GM19324 (cell line): ENCODE measurements around the gene SLN.

ENCODE experiments used
- ATAC-seq: cut with Tn5 transposase; IDR thresholded peaks from one replicate; pipeline ENCODE4 v1.9.1; 2021; ENCODE audit warnings: mild to moderate bottlenecking, moderate library complexity; ENCODE audit not compliant: unreplicated experiment, low FRiP score

Gene SLN

DNA sequence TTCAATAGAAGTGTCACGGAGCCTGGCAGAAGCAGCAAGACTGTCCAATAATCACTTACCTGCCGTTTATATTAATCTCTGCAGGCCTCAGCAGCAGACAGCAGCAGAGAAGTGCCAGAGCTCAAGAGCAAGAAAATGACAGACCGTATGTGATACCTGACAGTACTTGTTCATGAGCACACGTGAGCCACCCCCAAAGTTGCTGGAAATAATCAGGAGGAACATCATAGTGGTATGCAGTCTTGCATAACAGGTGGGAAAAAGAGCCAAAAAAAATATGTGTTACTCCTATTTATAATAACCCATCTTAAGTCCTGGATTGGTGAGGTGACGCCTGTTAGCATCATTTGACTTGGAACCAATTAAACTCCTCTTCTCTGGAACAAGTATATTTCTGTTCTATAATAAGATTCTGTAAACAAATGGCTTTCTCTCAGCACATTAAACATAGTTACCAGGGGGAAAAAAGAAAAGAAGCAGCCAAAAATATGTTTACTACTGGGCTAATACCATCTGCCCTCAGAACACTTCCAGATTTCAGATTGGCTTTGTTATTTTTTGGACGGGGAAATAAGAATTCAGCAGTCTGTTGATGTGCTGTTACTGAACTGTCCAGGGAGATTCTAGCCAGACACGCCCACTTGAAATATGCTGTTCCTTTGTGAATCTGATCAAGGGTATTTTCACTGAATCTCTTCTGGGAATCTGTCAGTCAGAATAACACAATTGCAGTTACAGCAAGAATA, 7.9 kb upstream of the SLN start:
- ATAC-seq = no peak

DNA sequence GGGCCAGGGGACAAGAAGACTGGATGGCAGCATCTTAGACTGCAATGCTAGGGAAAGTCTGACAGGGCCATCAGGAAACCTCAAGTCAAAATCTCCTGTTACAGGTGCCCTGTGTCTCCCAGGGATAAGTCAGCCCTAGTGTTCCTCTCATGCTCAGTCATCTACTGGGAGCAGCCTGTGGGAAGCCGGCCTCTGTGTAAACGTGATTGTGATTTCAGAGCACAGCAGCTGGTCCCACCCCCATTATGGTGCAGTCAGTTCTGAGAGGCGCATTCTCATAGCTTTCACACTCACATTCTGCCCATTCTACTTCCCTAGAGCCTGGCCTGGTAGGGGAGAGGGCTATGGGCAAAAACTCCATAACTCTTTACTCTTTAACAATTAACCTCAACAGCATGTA, 7.2 kb upstream of the SLN start:
- ATAC-seq = no peak

DNA sequence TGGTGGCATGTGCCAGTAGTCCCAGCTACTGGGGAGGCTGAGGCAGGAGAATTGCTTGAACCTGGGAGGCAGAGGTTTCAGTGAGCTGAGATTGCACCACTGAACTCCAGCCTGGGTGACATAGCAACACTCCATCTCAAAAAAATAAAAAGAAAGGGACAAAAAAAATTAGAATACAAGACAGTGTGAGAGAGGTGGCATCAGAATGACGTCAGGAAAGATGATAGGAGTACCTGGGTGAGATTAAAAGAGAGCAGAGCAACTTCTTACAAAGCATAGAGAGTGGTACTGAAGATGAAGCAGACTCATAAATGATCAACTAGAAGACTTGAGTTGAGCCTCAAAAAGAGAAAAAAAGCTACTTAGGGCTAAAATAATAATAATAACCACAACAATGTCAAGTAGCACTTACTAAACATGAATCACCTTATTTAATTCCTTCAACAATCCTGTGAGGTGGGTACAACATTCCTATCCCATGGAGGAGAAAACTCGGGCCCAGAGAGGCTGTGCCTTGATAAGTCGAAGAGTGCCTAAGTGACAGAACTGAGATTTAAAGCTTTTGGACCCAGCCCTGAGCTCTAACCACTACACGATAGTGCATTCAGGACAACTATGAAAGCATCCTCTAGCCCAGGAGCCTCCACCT, 5.2 kb upstream of the SLN start:
- ATAC-seq = no peak

DNA sequence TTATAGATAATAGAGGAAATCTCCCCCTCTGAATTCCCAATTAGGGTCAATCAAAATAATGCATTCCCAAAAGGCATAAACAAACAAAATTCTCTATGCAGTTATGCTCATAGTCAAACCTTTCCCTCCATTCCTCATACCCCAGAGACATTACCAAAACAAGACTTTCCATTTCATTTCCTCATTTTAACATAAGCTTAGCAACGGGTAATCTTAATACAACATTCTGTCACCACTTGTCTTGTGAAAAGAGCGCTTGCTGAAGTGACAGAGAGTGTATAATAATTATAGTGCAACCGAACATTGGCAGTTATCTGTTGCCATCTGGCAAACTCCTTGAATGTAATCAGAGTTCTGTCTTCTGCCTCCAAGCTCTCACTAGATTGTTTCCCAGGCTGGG, 1.2 kb upstream of the SLN start:
- ATAC-seq = no peak

DNA sequence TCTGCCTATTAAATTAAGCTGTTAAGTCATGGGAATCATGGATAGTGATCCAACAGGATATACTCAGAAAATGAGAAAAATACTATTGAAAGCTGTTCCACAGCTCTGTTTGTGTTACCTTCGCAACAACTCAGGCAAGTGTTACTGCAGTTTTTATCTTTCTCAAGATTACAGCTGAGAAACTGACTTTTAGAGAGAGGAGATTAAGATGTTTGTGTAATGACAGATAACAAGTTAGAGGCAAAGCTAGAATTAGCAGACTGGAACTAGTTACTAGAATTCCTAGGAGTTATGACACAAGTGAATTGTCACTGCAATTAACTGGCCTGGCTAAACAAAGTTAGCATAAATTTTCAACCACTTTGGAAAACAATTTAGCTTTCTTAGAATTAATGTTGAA, 1.6 kb downstream of the SLN start:
- no peak for ATAC-seq

DNA sequence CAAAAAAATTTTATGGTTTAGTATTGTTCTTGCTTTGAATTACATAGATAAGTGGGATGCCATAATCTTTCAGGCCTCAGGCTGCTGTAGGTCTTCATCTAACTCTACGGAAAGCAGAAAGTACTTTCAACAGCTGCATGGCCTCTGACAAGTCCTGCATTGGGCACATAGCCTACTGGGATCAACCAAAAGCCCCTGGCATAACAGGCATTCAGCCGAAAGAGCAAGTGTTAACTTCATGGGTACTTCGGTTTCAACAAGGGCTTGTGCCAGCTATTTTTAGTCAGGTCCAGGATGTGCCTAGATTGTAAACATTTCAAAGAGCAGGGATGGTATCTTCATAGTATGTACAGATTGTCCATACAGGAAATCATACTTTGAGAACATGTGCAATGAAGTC, 3.1 kb downstream of the SLN start:
- no peak for ATAC-seq

DNA sequence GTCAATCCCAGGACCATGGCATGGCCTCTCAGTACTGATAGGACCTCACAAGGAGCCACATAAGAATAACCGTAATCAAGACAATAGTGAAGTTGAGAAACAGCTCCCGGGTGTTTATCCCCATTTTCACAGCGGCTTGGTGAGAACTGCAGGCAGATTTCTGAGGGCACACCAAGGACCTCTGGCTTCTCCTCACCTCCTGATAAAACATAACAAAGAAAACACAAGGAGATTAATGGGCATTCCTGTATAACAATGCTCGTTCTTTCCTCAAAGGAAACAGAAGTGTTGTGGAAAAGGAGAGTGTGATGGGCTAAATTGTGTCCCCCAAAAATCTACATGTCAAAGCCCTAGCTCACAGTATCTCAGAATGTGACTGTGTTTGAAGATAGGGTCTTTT, 4.0 kb downstream of the SLN start:
- no peak for ATAC-seq

DNA sequence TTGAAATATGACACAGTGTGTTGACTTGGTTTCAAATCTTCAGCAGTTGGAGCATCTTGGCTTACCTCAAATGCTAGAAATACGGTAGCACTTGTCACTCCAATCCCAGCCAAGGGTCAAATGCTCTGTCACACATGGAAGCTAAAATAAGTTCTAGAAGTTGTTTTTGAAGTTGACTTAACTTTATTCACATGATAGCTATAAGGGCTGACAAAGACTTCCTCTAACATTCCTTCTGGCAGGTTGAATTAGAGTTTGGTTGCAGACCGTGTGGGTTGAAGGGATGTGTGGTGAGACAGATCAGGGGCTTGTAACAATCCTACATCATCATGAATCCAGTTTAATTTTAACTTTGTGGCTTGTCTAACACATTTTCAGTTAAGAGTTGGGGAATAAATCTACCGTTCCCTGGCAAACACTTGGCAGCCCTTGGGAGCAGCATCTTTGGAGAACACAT, 4.6 kb downstream of the SLN start:
- no peak for ATAC-seq

DNA sequence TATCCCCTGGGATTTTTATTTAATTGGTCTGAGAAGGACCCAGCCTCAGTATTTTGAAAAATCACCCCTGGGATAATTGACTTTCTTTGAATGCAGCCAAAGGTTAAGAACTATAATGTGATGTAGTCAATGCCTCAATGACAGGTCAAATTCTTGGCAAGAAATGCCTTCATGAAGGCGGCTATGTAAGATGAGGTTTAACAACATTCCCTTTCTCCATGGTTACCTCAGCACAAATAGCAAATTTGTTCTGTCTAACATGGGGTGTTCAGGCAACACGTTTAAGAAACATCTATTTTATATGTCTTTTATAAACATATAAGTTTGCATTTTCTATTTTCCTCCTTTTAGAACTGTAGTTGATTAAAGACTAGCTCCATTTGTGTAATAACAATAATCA, 5.3 kb downstream of the SLN start:
- ATAC-seq = no peak

DNA sequence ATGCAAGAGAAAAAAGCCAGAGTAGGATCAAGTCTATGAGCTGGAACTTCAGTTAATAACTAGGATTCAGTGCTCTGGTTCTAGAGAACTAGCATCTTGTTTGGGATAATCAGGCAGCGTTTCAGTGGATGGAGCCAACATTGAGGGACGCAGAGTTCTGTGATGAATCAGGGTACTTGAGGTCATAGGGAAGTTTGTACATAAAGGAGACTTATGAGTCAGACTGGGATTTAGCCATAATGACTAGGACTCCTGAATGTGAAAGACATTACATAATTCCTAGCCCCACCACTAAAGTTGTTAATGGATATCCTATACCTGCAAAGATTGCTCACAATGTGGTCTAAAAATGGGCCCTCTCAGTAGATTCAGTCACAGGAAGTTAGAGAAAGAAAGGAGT, 6.8 kb downstream of the SLN start:
- no peak for ATAC-seq

DNA sequence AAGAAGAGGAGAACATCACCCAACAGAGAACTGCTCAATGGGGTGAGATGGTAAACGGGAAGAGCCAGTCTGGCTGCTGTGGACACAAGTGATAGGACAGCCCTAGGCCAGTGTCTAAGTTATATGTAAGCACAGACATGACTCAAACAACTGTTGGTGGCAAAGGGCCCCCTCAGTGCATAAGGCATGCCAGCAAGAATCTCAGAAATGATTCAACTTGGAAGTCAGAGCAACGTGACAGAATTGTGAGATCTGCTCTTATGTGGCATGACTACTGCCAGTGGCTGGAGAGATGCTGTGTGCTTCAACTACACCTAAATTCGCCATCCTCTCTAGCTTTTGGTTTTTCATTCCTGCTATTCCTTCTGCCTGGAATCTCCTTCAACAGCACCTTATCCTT, 7.4 kb downstream of the SLN start:
- ATAC-seq = no peak

DNA sequence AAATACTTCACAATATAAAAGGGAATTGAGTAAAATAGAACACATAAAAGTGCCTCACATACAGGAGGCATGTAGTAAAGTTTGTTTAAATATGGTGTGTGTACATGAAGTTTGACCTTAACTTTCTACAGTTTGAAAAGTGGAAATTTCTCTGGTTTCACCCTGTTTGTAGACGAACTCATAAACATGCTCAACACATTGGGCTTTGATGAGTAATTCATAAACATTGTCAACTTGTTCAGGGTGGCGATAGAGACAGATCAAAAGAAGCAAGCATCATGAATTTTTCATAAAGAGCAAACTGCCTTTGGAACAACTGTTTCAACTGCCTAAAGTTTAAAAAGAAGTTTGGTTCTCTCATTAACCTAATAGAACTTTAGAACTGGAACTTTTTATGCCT, 9.1 kb downstream of the SLN start:
- no peak for ATAC-seq

DNA sequence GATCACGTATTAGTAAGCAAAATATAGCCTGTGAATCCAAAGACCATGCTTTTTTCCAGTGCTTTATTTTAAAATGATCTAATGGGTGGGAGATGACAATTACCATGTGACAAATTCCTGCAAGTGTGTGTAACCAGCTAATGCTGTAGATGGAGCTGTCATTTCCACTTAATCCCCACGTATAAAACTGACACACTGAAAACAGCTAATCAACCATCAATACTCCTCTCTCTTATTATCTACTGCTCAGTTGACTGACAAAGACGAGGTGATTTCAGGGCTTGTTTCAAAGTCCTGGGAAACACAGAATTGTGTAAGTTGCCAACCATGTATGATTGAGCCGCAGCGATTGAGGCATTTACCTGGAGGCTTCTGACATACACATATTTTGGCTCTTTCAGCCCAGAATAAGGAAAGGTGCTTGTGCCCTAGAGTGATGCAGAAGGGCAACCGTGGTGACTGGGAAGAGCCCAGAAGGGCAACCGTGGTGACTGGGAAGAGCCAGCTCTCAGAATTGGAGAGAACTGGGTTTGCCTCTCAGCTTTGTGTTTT, 9.7 kb downstream of the SLN start:
- ATAC-seq = no peak

DNA sequence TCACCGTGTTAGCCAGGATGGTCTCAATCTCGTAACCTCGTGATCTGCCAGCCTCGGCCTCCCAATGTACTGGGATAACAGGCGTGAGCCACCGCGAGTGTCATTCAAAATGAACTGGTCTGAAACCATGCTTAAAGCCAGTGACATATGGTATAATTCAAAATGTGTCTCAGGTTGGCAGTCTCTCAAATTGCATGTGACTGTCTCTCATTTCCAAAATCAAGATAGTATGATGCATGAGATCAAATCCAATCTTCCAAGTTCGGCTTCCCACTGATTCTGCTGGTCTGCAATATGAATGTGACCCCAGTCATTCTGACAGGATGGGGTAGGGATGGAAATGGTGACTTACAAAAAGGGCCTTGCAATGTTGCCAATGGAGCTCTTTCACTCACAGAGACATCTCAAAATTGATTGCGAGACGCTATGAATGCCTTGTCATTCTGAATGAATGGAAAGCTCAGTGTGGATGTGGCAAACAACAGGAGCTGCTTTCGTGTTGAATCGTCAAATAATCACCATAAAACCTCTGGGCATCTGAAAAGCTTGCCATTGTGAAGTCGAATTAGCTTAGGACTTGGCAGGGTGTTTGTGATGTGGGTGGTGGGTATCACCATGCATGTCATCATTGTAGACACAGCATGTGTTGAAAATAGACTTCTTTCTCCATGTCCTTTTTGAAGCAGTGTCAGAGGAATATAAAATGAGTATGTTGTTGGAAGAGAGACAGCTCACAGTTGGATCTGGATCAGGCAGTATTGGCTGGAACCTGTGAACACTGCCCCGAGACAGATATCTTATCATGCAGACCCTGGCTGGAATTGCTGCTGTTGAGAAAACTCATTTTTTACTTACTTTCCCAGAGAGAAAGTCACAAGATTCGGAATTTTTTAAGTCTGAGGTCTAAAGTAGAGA, 12.2 kb downstream of the SLN start:
- ATAC-seq = no peak

DNA sequence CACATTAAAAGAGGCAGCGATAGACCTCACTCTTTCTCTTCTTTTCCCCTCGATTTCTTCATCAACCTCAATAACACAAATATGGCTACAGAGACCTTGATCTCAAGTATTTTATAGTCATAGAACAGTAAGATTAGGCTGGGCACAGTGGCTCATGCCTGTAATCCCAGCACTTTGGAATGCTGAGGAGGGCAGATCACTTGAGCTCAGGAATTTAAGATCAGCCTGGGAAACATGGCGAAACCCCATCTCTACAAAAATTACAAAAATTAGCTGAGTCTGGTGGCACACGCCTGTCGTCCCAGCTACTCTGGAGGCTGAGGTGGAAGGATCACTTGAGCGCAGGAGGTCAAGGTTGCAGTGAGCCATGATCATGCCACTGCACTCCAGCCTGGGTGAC, 14.6 kb downstream of the SLN start:
- no peak for ATAC-seq

DNA sequence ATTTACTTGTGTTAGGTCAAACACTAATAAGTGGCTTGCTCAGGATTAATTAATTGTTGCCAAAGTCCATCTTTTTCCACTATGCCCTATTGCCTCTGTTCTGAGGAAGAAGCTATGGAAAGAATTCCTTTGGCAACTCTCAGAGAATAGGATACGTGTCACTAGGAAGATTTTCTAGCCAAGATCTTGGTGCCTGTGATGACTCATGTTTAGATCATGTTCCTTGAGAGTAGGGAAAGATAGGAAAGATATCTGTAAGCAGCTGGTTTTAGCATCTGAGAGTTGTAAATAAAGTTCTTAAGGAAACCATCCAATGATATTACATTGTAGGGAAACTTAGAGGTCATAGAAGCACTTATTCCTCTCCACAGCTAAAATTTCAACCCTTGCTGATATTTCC, 15.7 kb downstream of the SLN start:
- no peak for ATAC-seq

DNA sequence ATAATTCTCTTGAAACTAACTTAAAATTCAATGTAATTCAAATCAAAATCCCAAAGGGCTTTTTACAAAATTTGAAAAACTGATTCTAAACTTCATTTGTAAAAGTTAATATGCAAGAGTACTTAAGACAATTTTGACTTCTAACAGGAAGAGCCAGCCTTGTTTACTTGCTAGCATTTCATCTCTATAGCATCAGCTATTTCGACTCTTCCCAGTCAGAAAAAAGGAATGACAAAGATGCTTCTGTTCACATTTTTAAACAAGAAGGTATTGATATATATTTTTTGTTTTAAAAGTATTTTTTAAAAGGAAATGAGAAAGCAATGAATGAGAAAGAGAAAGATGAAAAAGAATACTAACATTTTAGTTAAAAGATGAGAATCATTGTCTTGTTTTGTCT, 16.4 kb downstream of the SLN start:
- ATAC-seq = no peak

DNA sequence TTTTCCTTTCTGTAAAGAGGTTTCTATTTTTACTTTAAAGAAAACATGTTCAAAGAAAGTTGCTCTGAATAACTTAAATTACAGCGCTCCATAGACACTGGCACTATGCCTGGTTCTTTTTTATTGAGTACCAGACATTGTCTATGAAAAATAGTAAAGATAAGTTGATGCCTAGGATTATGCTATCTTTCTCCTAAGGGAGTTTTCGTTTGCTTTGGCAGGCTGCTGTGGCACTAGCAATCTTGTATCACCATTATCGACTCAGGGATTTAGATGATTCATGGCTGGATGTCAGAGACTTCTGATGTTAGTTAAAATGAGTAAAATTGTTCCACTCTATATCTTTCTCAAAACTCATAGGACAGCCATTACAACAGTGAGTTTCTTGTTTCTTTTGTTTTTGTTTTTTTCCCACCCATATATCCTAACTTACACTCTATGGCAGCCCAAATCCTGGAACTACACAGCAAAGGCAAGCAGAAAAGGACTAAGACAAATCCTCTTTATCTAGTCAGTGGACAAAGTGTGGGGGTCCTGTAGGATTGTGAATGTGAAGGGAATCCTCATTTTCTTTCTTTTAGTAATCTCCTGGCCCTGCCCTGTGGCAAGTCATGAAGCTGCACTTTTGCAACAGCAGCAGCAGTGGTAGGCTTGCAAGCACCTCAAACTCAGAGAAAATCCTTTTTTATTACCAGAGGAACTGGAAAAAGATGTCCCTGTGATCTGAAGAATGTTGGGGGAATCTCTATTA, 20.7 kb downstream of the SLN start:
- no peak for ATAC-seq

DNA sequence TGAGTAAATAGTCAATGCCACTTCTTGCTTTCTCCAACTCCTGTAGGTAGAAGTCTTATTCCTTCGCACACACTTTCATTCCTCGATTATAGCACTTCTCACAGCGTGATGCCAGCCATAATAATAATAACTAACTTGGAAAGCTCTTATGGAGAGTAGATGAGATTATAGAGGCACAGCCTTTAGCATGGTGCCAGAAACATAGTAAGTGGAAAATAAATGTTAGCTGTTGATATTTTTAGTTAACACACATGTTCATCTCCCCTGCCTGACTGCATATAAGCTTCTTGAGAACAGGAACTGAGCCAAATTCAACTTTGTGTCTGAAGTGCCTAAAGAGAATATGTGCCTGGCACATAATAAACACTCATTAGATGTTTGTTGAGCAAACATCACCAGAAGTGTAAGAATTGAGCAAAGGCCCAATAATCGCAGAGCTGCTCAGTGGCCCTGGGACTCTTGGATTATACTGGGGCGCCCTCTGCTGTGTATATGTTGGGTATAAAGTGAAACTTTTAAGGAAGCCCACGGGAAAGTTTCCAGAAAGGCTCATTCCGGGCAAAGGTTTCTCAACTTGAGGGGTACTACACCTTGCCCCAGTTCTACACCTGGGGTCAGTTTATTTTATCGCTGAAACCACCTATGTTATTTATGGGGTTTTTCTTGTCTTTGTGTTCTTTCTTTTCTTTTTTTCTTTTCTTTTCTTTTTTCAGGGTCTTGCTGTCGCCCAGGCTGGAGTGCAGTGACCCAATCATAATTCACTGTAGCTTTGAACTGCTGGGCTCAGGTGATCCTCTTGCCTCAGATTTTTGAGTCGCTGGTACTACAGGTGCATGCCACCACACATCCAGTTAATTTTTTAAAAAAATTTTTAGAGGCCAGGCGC, 22.3 kb downstream of the SLN start:
- no peak for ATAC-seq
